Activated CD4-positive, CD25-positive, alpha-beta regulatory T cell treated with anti-CD3 and anti-CD28 coated beads, Interleukin-2, amount 50 U/mL, for 16 hours (primary cell): Measurements from ENCODE around the gene KCTD16.

Source experiments
- DNase-seq: peaks from one replicate; pipeline ENCODE4 v3.0.0-alpha.2; 2020; ENCODE audit warnings: low read depth, low spot score

Gene KCTD16

DNA sequence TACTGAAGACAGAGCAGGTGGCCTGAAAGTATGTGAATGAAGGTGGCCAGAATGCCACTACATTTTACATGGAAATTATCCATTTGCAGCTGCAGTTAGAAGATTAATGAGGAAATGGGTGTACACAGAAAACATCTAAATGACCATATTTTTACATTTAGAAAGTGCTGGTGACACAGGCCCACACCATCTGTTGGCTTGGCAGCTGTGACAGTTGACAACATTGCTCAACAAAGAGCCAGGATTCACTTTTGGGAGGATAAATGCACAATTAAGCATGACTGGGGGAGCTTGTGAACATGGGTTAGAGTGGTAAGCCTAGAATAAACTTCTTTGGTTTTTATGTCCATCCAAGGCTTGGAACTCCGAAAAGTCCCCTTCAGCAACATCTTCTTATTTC, 360.5 kb downstream of the KCTD16 start:
- DNase-seq, result no peak
